GM13977 (cell line): Measurements from ENCODE around the gene TP53.
"Not testable (repeated sequence)": the region's sequence is repeated elsewhere in the genome, so short reads cannot be mapped to it uniquely, and the experiment has no call there.

Source experiments
- DNase-seq: peaks from one replicate; pipeline ENCODE4 v3.0.0; 2012; ENCODE audit warnings: low spot score
- in situ Hi-C: fragments of 300-500 bp; cut with MboI; formaldehyde crosslinking; loops from one replicate; pipeline ENCODE4 v1.12.0; 2022; ENCODE audit warnings: low sequenced_read_pairs, low pct_unique_long_range_greater_than_20kb, mixed read lengths, inconsistent platforms; ENCODE audit not compliant: unreplicated experiment
- TF ChIP-seq, protein P1 (sequence below): IDR thresholded peaks from 2 replicates; pipeline ENCODE4 v1.5.1; 2012; ENCODE audit warnings: mild to moderate bottlenecking, control low read depth; ENCODE audit not compliant: insufficient read depth; ENCODE audit errors: extremely low read depth, missing control alignments

The TP53 gene

GRCh38 chr17:7626307-7626706 lies 61.0 kb downstream of the TP53 start:
- no peak for DNase-seq
- TF ChIP-seq, protein P1, sequence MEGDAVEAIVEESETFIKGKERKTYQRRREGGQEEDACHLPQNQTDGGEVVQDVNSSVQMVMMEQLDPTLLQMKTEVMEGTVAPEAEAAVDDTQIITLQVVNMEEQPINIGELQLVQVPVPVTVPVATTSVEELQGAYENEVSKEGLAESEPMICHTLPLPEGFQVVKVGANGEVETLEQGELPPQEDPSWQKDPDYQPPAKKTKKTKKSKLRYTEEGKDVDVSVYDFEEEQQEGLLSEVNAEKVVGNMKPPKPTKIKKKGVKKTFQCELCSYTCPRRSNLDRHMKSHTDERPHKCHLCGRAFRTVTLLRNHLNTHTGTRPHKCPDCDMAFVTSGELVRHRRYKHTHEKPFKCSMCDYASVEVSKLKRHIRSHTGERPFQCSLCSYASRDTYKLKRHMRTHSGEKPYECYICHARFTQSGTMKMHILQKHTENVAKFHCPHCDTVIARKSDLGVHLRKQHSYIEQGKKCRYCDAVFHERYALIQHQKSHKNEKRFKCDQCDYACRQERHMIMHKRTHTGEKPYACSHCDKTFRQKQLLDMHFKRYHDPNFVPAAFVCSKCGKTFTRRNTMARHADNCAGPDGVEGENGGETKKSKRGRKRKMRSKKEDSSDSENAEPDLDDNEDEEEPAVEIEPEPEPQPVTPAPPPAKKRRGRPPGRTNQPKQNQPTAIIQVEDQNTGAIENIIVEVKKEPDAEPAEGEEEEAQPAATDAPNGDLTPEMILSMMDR, result no peak
- in situ Hi-C loops, result no loop called here

GRCh38 chr17:7625749-7626148 lies 61.5 kb downstream of the TP53 start:
- DNase-seq, in situ Hi-C loops: not testable (repeated sequence)

DNA sequence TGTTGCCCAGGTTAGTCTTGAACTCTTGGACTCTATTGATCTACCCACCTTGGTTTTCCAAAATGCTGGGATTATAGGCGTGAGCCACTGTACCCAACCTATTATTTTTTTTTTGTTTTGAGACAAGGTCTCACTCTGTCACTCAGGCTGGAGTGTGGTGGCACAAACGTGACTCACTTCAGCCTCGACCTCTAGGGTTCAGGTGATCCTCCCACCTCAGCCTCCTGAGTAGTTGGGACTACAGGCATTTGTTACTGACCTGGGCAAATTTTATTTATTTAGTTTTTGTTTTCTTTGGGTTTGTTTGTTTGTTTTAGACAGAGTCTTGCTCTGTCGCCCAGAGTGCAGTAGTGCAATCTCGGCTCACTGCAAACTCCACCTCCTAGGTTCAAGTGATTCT lies 63.6 kb downstream of the TP53 start:
- DNase-seq, result no peak

GRCh38 chr17:7620835-7621234 lies 66.5 kb downstream of the TP53 start:
- DNase-seq, result no peak
- in situ Hi-C loops, result no loop called here
- TF ChIP-seq, protein P1, result no peak

More for the DNA sequence above, 63.6 kb downstream of the TP53 start:
- TF ChIP-seq, protein P1, result no peak
- in situ Hi-C loops, result no loop called here

GRCh38 chr17:7618608-7619007 lies 68.7 kb downstream of the TP53 start:
- DNase-seq, result no peak
- TF ChIP-seq, protein P1, result no peak
- in situ Hi-C loops, result no loop called here
